ENCODE results near the gene SNX25. TPM values are rescaled to one million over a fixed set of nuclear protein-coding genes. Genes with fewer than 3 reads are reported as not detected.
A peak's percentile ranks its signal among the peaks of the same experiment; 100 is the strongest.

The SNX25 gene
- total and polyA plus RNA-seq, 10 of the 15 experiments (the other 5 are each of a cell fraction or from before 2014, with no cell fraction given): 11.2 to 117 (median 62.8) TPM

DNA sequence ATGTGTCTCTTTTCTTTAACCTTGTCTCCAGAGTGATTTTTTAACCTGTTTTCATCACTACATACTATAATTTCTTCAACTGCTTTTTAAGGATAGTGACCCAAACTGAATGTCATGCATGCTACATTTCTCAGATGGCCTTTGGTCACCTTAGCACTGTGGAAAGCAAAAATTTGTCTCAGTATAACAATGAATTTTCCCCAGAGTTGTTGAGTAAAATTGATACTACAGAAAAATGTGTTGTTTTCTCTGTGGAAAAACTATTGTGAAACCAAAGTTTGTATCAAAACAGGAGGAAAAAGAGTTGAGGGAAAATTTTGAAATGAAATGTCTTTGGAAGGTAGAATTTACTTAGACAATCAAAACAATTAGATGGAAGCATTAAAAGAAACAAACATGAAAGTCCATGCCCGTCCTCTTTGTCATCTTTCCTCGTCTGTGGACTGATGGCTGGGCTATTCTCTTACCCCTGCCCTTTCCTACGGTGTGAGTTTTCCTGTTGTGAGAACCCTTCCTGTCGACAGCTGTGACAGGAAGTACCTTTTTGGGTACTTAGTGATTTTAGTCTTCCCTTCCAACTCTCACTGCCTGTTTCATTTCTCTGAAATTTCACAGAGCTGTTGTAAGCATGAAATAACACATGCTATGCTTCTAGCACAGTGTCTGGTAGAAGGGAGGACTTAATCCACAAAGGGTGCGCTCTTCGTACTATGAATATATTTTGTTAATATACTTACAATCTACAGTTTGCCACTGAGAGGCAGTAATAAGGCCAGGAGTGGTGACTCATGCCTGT lies 135.5 kb downstream of the SNX25 start (continued):
- TF ChIP-seq, protein P1, sequence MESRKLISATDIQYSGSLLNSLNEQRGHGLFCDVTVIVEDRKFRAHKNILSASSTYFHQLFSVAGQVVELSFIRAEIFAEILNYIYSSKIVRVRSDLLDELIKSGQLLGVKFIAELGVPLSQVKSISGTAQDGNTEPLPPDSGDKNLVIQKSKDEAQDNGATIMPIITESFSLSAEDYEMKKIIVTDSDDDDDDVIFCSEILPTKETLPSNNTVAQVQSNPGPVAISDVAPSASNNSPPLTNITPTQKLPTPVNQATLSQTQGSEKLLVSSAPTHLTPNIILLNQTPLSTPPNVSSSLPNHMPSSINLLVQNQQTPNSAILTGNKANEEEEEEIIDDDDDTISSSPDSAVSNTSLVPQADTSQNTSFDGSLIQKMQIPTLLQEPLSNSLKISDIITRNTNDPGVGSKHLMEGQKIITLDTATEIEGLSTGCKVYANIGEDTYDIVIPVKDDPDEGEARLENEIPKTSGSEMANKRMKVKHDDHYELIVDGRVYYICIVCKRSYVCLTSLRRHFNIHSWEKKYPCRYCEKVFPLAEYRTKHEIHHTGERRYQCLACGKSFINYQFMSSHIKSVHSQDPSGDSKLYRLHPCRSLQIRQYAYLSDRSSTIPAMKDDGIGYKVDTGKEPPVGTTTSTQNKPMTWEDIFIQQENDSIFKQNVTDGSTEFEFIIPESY (IDR thresholded peaks at IDR 0.05): no peak
- no peak for TF ChIP-seq ZSCAN29 (IDR thresholded peaks at IDR 0.05)
- no peak for TF ChIP-seq DPF2 (IDR thresholded peaks at IDR 0.05)
- no peak for TF ChIP-seq SMAD1 (IDR thresholded peaks at IDR 0.05; ENCODE audit: low read depth, partially characterized antibody)
- no peak for TF ChIP-seq KAT2A (conservative IDR thresholded peaks at IDR 0.05; ENCODE audit: control insufficient read depth, low read depth, low read length)
- TF ChIP-seq PAX8 (IDR thresholded peaks at IDR 0.05): no peak
- TF ChIP-seq MTA3 (IDR thresholded peaks at IDR 0.05; ENCODE audit: borderline replicate concordance, low read length): peak; percentile 38; the same call in 1 of the 2 replicates
- no peak for TF ChIP-seq E2F8 (IDR thresholded peaks at IDR 0.05; ENCODE audit: low read depth, partially characterized antibody)
- TF ChIP-seq ESRRA (IDR thresholded peaks at IDR 0.05; ENCODE audit: low read length): no peak
- no peak for TF ChIP-seq TARDBP (IDR thresholded peaks at IDR 0.05; ENCODE audit: borderline replicate concordance)
- TF ChIP-seq NFXL1 (IDR thresholded peaks at IDR 0.05; ENCODE audit: borderline replicate concordance): no peak
- no peak for TF ChIP-seq ZNF24 (IDR thresholded peaks at IDR 0.05)
- TF ChIP-seq NFIC (IDR thresholded peaks at IDR 0.05; ENCODE audit: low read depth, low read length): peak; percentile 84
- no peak for TF ChIP-seq RELB (IDR thresholded peaks at IDR 0.05; ENCODE audit: low read depth)
- no peak for TF ChIP-seq NR2F1 (conservative IDR thresholded peaks at IDR 0.05)
- peak in 1 of 2 experiments; percentile 5; a peak in 1 of 4 replicates for TF ChIP-seq BHLHE40 (IDR thresholded peaks at IDR 0.05; ENCODE audit: borderline replicate concordance in 1 of 2, low read depth in 2 of 2, low read length in 1 of 2)
- TF ChIP-seq BRCA1 (IDR thresholded peaks at IDR 0.05; ENCODE audit: low read depth, low read length): no peak
- no peak for TF ChIP-seq EZH2 (IDR thresholded peaks at IDR 0.05; ENCODE audit: borderline replicate concordance, control insufficient read depth, low read depth, low read length)
- TF ChIP-seq SP1 (IDR thresholded peaks at IDR 0.05; ENCODE audit: low read depth, low read length): no peak
- peak in 1 of 3 experiments; percentile 11; a peak in 1 of 6 replicates for TF ChIP-seq CTCF (IDR thresholded peaks at IDR 0.05 in 2 of 3, conservative IDR thresholded peaks at IDR 0.05 in 1 of 3; ENCODE audit: control insufficient read depth in 2 of 3, extremely low read depth in 1 of 3, insufficient read depth in 1 of 3, low read depth in 3 of 3, low read length in 3 of 3)
- TF ChIP-seq LARP7 (IDR thresholded peaks at IDR 0.05): no peak
- TF ChIP-seq SPI1 (IDR thresholded peaks at IDR 0.05; ENCODE audit: borderline replicate concordance, insufficient read depth, low read depth, low read length): peak; percentile 36; the same call in 1 of the 2 replicates
- TF ChIP-seq RELA (IDR thresholded peaks at IDR 0.05; ENCODE audit: borderline replicate concordance, partially characterized antibody): no peak
